ENCODE data around the gene SERBP1.

- no peak for TF ChIP-seq CTCF (IDR thresholded peaks at IDR 0.05)
- TF ChIP-seq POLR2AphosphoS5 (IDR thresholded peaks at IDR 0.05), result no peak
Measured at GRCh38 chr1:67427465-67427864, 2.7 kb downstream of the SERBP1 start.

All from upper lobe of left lung (tissue), 4 donors.